GM21447 (cell line): ENCODE results near the gene IL3RA.
A peak's percentile ranks its signal among the peaks of the same experiment; 100 is the strongest.
"Not testable (repeated sequence)": the region's sequence is repeated elsewhere in the genome, so short reads cannot be mapped to it uniquely, and the experiment has no call there.

Source experiments
- ATAC-seq: cut with Tn5 transposase; IDR thresholded peaks from one replicate; pipeline ENCODE4 v1.9.1; 2021; ENCODE audit not compliant: unreplicated experiment

Gene IL3RA

DNA sequence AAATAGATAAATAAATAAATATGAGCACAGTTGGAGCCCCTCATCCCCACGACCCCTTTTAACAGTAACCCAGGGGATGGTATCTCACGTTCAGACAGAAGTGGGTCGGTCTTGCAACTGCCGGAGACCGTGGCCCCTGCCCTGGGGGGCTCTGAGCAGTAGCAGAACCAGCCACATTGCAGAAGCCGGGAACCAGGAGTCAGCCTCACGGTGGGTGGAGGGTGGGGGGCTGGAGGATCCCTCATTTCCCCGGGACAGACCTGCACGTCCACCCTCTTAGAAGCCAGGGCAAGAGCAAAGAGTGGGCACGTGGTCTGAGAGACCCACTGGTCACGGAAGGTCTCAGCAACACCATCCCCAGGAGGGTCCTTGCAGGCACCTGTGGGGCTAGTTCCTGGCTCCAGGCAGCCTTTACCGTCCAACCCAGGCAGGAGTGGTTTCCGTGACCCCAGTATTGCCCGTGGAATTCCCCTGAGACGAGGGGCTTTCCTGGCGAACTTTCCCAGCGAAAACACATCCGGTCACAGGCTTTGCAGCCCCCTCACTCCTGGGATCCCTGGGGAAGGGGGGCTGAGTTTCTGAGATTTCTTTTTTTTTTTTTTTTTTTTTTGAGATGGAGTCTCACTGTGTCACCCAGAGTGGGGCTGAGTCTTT is 8.8 kb upstream of the IL3RA start:
- no peak for ATAC-seq

DNA sequence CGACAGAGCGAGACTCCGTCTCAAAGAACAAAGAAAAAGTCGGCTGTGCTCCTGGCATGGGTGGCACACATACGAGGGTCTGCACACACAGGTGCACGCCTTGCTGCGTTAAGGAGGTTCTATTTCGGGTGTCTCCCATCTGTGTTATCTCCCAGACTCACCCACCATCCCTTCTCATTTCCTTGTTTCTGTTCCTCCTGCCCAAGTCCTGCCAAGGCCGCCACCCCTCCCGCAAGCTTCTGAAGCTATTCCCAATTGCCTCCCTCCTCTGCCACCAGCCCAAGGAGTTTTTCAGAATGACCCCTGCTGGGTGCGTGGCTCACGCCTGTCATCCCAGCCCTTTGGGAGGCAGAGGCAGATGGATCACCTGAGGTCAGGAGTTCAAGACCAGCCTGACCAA is 6.0 kb upstream of the IL3RA start:
- peak; percentile 29 for ATAC-seq

DNA sequence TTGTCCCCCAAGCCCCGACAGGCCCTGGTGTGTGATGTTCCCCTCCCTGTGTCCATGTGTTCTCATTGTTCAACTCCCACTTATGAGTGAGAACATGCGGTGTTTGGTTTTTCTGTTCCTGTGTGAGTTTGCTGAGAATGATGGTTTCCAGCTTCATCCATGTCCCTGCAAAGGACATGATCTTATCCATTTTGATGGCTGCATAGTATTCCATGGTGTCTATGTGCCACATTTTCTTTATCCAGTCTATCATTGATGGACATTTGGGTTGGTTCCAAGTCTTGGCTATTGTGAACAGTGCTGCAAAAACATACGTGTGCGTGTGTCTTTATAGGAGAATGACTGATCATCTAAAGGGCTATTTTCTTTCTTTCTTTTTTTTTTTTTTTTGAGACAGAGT is 4.2 kb upstream of the IL3RA start:
- ATAC-seq = not testable (repeated sequence)

DNA sequence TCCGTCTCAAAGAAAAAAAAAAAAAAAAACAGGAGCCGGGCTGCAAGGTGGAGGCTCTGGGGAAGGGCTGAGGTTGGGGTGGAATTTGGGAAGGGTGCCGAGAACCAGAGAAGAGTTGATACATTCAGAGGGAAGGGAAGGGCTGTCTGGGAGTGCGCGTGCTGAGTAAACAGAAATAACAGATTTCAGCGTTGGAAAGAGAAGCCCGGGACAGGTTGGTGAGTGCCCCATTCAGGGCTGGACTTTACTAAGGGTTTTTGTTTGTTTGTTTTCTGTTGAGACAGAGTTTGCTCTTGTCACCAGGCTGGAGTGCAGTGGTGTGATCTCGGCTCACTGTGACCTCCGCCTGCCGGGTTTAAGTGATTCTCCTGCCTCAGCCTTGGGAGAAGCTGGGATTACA is 1.7 kb upstream of the IL3RA start:
- no peak for ATAC-seq

DNA sequence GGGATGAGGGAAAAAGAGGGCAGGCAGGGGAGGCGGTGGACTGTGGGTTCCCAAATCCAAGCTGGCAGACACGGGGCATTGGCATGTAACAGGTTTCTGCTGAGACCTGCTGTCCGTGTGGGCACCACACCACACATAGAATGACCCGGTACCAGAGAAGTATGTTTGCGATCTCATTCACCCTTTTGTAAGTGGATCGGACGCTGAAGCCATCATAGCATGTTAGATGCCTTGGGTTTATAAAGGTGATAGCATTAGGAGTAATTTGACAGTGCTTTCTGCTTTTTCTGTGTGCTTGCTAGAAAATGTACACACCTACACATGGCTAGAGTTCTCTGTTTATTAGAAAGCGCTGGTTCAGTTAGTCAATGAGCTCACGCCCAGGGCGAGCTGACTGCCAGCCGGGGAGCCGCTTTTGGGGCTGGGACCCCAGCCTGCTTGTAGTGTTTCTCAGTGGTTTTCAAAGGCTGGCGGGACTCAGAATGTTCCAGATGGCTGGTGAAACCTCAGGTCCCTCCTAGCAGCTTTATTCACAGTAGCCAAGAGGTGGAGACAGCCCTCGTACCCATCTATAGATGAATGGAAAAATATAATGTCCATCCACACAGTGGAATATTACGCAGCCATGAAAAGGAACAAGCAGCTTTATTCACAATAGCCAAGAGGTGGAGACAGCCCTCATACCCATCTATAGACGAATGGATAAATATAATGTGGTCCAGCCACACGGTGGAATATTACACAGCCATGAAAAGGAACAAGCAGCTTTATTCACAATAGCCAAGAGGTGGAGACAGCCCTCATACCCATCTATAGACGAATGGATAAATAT is 579 bp downstream of the IL3RA start:
- ATAC-seq = peak; percentile 40

DNA sequence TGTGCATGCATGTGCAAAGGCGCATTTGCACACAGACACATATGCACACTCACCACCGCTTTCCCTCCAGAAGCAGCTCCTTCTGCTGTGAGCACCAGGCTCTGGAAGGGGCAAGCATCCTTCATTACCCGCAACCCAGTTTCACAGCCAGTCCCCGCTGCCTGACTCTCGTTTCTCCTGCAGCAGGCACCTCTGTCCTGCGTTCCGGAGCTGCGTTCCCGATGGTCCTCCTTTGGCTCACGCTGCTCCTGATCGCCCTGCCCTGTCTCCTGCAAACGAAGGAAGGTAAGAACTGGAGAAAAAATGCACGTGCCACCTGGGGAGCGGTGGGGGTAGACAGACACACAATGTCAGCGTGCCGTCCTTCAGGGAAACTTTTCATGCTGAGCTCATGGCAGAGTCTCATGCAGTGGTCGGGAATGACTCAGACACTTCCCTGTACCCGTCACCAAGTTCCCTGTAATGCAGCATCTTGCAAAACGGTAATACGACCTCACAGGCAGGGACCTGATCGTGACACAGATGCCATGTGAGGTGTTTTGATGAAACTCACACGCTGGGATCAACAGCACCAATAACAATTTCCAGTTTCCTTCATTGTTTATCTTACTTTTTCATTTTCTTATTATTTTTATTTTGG is 5.1 kb downstream of the IL3RA start:
- ATAC-seq = no peak

DNA sequence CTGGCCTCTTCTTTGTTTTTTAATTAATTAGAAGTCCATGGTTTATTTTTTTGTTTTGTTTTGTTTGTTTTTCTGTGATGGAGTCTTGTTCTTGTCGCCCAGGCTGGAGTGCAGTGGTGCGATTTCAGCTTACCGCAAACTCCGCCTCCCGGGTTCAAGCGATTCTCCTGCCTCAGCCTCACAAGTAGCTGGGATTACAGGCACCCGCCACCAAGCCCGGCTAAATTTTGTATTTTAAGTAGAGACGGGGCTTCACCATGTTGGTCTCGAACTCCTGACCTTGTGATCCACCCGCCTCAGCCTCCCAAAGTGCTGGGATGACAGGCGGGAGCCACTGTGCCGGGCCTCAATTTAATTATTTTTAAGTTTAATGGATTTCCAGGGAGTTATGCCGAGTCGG is 13.0 kb downstream of the IL3RA start:
- not testable (repeated sequence) for ATAC-seq

DNA sequence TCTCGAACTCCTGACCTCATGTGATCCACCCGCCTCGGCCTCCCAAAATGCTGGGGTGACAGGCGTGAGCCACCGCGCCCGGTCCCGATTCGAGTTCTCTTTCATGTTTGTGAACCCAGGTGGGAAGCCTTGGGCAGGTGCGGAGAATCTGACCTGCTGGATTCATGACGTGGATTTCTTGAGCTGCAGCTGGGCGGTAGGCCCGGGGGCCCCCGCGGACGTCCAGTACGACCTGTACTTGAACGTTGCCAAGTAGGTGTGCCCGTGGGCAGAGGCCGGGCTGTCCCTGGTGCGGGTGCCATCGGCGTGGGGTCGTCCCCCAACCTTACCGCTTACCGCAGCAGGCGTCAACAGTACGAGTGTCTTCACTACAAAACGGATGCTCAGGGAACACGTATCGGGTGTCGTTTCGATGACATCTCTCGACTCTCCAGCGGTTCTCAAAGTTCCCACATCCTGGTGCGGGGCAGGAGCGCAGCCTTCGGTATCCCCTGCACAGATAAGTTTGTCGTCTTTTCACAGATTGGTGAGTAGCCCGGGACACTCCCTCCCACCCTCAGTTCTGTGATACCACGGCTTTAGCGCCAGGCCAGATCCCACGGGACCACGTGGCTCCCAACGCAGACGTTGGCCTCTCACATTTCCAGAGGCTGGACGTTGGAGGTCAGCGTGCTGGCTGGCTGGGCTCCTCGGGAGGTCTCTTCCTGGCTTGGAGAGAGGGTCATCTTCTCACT is 15.6 kb downstream of the IL3RA start:
- no peak for ATAC-seq

DNA sequence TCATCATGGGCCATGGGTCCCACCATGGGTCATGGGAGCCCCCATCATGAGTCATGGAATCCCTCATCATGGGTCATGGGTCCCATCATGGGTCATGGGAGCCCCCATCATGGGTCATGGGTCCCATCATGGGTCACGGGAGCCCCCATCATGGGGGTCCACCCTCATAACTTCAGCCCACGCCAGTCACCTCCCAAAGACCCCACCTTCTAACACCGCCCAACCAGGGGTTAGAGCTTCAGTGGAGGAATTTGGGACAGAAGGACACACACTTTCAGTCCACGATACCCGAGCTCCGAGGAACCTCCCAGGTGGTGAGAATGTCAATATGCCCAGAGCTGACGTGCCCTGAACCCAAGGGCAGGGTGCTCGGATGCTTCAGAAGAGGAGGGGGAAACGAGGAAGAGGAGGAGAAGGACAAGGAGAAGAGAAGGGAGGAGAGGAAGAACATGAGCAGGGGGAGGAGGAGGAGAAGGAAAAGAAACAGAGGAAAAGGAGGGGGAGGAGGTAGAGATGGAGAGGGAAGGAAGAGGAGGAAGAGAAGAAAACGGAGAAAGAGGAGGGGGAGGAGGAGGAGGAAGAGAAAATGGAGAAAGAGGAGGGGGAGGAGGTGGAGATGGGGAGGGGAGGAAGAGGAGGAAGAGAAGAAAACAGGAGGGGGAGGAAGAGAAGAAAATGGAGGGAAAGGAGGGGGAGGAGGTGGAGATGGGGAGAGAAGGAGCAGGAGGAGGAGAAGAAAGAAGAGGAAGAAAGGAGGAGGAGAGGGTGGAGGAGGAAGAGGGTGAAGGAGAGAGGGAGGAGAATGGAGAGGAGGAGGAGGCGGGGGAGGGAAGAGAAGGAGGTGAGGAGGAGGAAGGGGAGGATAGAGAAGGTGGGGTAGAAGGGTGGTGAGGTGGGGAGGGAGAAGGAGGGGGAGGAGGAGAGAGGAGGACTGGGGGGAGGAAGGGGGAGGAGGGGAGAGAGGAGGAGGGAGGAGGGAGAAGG is 17.7 kb downstream of the IL3RA start:
- no peak for ATAC-seq

DNA sequence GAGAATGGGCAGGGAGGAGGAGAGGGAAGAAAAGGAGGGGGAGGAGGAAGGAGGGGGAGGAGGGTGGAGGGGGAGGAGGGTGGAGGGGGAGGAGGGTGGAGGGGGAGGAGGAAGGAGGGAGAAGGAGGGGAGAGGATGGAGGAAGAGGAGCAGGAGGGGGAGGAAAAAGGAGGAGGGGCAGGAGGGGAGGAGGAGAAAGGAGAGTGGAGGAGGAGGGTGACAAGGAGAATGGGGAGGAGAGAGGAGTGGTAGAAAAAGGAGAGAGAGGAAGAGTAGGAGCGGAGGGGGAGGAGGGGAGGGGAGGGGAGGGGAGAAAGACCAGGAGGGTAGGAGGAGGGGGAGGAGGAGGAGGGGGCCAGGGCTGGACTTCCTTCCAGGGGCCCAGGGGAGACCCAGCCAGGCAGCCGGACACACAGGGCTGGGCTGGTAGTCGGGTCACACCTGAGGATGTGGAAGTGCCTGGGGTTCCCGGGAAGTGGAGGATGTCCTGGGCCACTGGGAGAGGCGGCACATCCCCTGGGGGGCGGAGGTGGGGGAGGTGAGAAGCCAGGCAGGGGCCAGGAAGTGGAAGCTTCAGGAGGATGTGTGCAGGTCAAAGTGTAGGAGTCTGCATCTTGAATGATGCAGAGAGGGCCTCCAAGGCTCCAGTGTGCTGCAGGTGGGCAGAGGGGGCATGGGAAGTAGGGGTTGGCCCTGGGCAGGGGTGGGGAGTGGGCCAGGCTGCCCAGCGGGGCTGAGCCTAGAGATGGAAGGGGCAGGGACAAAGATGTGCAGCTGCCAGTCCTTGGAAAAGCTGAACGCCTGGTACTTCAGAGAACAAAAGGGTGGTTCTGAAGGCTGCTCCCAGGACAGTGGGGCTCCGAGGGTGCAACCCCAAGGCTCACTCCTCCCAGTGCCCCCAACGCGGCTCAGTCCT is 18.8 kb downstream of the IL3RA start:
- no peak for ATAC-seq

DNA sequence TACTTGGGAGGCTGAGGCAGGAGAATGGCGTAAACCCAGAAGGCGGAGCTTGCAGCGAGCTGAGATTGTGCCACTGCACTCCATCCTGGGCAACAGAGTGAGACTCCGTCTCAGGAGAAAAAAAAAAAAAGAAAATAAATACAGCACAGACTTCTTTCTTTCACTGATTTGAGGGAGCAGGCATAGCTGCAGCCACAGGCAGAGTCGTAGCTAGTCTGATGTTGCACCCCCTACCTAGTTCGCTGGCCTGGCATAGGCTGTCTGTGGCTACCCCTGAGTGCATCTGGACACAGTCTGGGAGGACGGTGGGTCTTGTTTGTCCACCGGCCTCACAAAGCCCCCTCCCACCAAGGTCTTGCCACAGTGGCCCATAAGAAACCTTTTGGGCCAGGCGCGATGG is 21.4 kb downstream of the IL3RA start:
- no peak for ATAC-seq

DNA sequence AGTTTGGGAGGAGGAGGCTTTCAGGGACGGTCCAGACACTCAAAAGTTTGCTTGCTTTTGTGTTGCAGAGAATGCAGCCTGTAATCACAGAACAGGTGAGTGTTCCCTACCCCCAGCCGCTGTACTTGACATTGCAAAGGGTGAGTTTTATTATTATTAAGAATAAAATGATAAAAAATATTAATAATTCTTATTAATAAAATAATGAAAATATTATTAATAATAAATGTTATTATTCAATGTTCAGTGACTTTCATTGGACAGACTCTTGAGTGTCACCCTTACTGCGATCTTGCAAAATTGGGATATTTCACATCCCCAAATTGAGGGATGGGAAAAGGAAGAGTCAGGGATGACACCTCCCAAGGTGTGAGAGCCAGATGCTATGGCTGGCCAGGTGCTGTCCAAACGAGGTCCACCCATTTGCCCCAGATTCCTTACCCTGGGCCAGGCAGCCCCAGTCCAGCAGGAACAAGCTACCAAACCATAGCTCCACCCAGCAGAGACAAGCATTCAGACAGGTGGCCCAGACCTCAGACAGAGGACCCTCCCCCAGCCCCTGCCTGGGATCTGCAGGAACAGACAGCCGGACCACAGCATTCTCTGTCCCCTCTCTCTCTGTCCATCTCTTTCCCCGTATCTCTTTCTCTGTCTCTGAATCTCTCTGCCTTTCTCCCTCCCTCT is 22.4 kb downstream of the IL3RA start:
- ATAC-seq = no peak

DNA sequence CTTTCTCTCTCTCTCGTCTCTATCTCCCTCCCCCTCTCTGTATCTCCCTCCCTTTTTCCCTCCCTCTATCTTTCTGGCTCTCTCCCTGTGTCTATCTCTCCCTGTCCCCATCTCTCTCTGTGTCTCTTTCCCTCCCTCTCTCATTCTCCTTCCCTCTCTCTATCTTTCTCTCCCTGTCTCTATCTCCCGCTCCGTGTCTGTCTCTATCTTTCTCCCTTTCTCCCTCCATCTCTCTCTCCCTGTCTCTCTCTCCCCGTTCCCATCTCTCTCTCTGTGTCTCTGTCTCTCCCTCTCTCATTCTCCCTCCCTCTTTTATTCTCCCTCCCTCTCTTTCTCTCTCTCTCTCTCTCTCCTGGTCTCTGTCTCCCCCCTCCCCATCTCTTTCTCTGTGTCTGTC is 22.9 kb downstream of the IL3RA start:
- no peak for ATAC-seq

DNA sequence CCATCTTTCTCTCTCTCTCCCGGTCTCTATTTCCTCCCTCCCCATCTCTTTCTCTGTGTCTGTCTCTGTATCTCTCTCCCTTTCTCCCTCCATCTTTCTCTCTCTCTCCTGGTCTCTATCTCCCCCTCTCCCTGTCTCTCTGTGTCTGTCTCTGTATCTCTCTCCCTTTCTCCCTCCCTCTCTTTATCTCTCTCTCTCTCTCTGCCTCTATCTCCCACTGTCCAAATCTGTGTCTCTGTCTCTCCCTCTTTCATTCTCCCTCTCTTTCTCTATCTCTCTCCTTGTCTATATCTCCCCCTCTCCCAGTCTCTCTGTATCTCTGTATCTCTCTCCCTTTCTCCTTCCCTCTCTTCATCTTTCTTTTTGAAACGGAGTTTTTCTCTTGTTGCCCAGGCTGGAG is 23.6 kb downstream of the IL3RA start:
- no peak for ATAC-seq

DNA sequence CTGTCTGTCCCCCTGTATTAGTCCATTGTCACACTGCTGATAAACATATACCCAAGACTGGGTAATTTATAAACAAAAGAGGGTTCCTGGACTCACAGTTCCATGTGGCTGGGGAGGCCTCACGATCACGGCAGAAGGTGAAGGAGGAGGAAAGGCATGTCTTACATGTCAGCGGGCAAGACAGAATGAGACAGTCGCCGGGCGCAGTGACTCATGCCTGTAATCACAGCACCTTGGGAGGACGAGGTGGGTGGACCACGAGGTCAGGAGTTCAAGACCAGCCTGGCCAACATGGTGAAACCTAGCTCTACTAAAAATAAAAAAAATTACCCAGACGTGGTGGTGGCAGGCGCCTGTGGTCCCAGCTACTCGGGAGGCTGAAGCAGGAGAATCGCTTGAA is 24.7 kb downstream of the IL3RA start:
- ATAC-seq = no peak

DNA sequence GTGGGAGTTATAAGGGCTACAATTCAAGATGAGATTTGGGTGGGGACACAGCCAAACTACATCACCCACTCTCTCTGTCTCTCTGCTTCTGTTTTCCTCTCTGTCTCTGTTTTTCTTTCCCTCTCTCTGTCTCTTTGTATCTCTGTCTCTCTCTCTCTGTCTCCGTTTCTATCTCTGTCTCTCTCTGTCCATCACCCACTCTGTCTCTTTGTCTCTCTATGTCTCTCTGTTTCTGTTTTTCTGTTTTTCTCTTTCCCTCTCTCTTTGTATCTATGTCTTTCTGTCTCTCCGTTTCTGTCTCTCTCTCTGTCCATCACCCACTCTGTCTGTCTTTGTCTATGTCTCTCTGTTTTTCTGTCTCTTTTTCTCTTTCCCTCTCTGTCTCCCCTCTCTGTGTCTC is 25.3 kb downstream of the IL3RA start:
- ATAC-seq = no peak

DNA sequence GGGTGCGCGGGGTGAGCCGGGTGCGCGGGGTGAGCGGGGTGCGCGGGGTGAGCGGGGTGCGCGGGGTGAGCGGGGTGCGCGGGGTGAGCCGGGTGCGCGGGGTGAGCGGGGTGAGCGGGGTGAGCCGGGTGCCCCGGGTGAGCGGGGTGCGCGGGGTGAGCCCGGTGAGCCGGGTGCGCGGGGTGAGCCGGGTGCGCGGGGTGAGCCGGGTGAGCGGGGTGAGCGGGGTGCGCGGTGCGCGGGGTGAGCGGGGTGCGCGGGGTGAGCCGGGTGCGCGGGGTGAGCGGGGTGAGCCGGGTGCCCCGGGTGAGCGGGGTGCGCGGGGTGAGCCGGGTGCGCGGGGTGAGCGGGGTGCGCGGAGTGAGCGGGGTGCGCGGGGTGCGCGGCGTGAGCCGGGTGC is 29.8 kb downstream of the IL3RA start:
- not testable (repeated sequence) for ATAC-seq

DNA sequence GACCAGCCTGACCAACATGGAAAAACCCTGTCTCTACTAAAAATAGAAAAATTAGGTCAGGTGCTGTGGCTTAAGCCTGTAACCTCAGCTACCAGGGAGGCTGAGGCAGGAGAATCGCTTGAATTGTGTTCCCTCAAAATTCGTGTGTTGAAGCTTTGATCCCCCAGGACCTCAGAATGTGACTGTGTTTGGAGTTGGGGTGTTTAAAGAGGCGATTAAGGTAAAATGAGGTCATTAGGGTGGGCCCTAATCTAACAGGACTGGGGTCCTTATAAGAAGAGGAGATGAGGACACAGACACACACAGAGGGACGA is 31.8 kb downstream of the IL3RA start:
- no peak for ATAC-seq

DNA sequence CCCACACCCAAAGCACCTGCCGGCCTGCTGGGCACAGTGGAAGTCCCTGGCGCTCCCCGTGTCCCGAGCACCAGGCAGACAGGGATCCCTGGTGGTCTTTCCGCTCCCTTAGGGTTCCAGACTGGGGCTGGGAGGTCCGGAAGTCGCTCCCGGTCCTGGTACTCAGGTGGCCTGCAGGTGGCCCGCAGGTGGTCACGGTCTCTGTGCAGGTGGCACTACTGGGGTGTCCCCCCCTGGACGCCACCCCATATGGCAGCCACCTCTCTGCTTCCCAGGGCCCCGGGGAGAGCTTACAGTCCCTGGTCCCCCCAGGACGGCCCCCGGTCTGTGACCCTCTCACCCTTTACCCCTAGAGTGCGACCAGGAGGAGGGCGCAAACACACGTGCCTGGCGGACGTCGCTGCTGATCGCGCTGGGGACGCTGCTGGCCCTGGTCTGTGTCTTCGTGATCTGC is 41.7 kb downstream of the IL3RA start:
- ATAC-seq = no peak
